IMR-90 (cell line): ENCODE measurements around the gene FAM209B. TPM values are rescaled to one million over a fixed set of nuclear protein-coding genes. Genes with fewer than 3 reads are reported as not detected.

Source experiments
- ATAC-seq: fragments of 200-7000 bp; cut with Tn5 transposase; 2 replicates; pipeline ENCODE4 v1.9.1; 2020; ENCODE audit warnings: low read depth, mild to moderate bottlenecking, moderate library complexity
- BruUV-seq: library from RNA; stranded (reverse); fragments of 400-500 nt; replicated peaks from 2 replicates; lab custom pipeline; 2021; lab: Mats Ljungman, UMichigan
- CTCF ChIA-PET: fragments of 300-600 bp; formaldehyde crosslinking; extraction: SDS; loops from one replicate; lab custom pipeline; 2021; ENCODE audit warnings: antibody characterized with exemption; lab: Yijun Ruan, JAX
- POLR2A ChIA-PET: fragments of 300-600 bp; sonication (Branson Sonifier 250); formaldehyde crosslinking; loops from one replicate; lab custom pipeline; 2022; ENCODE audit warnings: antibody characterized with exemption; ENCODE audit not compliant: unreplicated experiment; lab: Charles Lee
- DNase-seq: peaks from one replicate; pipeline ENCODE4 v3.0.0; 2013
- H2AFZ ChIP-seq: replicated peaks from 2 replicates; pipeline ENCODE3; 2013; ENCODE audit warnings: low read length, mild to moderate bottlenecking; ENCODE audit not compliant: poor library complexity
- H2AK5ac ChIP-seq: 2 replicates; pipeline ENCODE4 v1.6.1; 2013; ENCODE audit warnings: low read depth, low read length, inconsistent platforms
- H2AK9ac ChIP-seq: replicated peaks from 2 replicates; pipeline ENCODE3; 2013; ENCODE audit warnings: mild to moderate bottlenecking, low read depth, low read length, moderate library complexity; ENCODE audit not compliant: poor library complexity
- H2BK120ac ChIP-seq: 2 replicates; pipeline ENCODE4 v1.6.1; 2013; ENCODE audit warnings: low read depth, low read length, inconsistent platforms
- H2BK15ac ChIP-seq: 3 replicates; pipeline ENCODE4 v1.6.1; 2013; ENCODE audit warnings: low read depth, low read length, inconsistent platforms
- H2BK20ac ChIP-seq: 2 replicates; pipeline ENCODE4 v1.6.1; 2013; ENCODE audit warnings: low read depth, mild to moderate bottlenecking, inconsistent platforms, low read length, moderate library complexity
- H2BK5ac ChIP-seq: 2 replicates; pipeline ENCODE4 v1.6.1; 2013; ENCODE audit warnings: mild to moderate bottlenecking, low read depth, low read length, inconsistent platforms; ENCODE audit not compliant: poor library complexity, severe bottlenecking
- H3K14ac ChIP-seq: replicated peaks from 2 replicates; pipeline ENCODE4 v1.6.1; 2013; ENCODE audit warnings: low read depth, low read length, inconsistent platforms
- H3K18ac ChIP-seq: 2 replicates; pipeline ENCODE4 v1.6.1; 2013; ENCODE audit warnings: low read depth, low read length, control low read depth
- H3K23ac ChIP-seq: 2 replicates; pipeline ENCODE4 v1.6.1; 2013; ENCODE audit warnings: low read depth, low read length, inconsistent platforms
- H3K27ac ChIP-seq: 2 replicates; pipeline ENCODE4 v1.5.1; 2013; ENCODE audit warnings: mild to moderate bottlenecking, control low read depth, low read length; ENCODE audit not compliant: insufficient read depth
- H3K27me3 ChIP-seq: 2 replicates; pipeline ENCODE4 v1.6.1; 2013; ENCODE audit warnings: low read length; ENCODE audit not compliant: control insufficient read depth, insufficient read depth
- H3K36me3 ChIP-seq: 2 replicates; pipeline ENCODE4 v1.6.1; 2013; ENCODE audit warnings: low read length, mixed read lengths; ENCODE audit not compliant: control insufficient read depth, insufficient read depth
- H3K4ac ChIP-seq: 2 replicates; pipeline ENCODE4 v1.6.1; 2013; ENCODE audit warnings: low read depth, low read length, inconsistent platforms
- H3K4me1 ChIP-seq: 2 replicates; pipeline ENCODE4 v1.6.1; 2013; ENCODE audit warnings: low read length, mixed read lengths; ENCODE audit not compliant: control insufficient read depth, insufficient read depth
- H3K4me2 ChIP-seq: 2 replicates; pipeline ENCODE4 v1.6.1; 2013; ENCODE audit warnings: low read depth, mild to moderate bottlenecking, control low read depth, low read length, moderate library complexity
- H3K4me3 ChIP-seq: 2 replicates; pipeline ENCODE4 v1.5.1; 2013; ENCODE audit warnings: low read depth, mild to moderate bottlenecking, control low read depth, low read length, moderate library complexity; ENCODE audit not compliant: insufficient read depth
- H3K56ac ChIP-seq: 2 replicates; pipeline ENCODE4 v1.6.1; 2013; ENCODE audit warnings: low read length, inconsistent platforms; ENCODE audit not compliant: insufficient read depth; ENCODE audit errors: extremely low read depth
- H3K79me1 ChIP-seq, 2 experiments: 2 replicates each; pipeline ENCODE4 v1.6.1; 2013; ENCODE audit warnings: low read length in 2 of 2, inconsistent platforms in 1 of 2, low read depth in 1 of 2
- H3K9ac ChIP-seq: 2 replicates; pipeline ENCODE4 v1.6.1; 2013; ENCODE audit warnings: low read depth, low read length, control low read depth
- H3K9me1 ChIP-seq: 2 replicates; pipeline ENCODE4 v1.6.1; 2013; ENCODE audit warnings: low read length, inconsistent platforms; ENCODE audit not compliant: insufficient read depth
- H3K9me3 ChIP-seq: 2 replicates; pipeline ENCODE4 v1.6.1; 2013; ENCODE audit warnings: low read length; ENCODE audit not compliant: control insufficient read depth, insufficient read depth
- H4K20me1 ChIP-seq: 2 replicates; pipeline ENCODE4 v1.6.1; 2013; ENCODE audit warnings: low read length, inconsistent platforms; ENCODE audit not compliant: insufficient read depth
- H4K5ac ChIP-seq: 2 replicates; pipeline ENCODE4 v1.6.1; 2013; ENCODE audit warnings: mild to moderate bottlenecking, low read depth, low read length, control low read depth
- H4K8ac ChIP-seq, 2 experiments: 2 replicates each; pipeline ENCODE4 v1.6.1; 2013; ENCODE audit warnings: low read depth in 2 of 2, low read length in 2 of 2, control low read depth in 1 of 2, inconsistent platforms in 1 of 2
- H4K91ac ChIP-seq: 2 replicates; pipeline ENCODE4 v1.6.1; 2013; ENCODE audit warnings: low read depth, low read length, inconsistent platforms; ENCODE audit not compliant: insufficient read depth
- CHD1 ChIP-seq: IDR thresholded peaks from 2 replicates; pipeline ENCODE4 v1.6.1; 2012; ENCODE audit warnings: low read depth, low read length, improper control_type of control experiment
- MAFK ChIP-seq: IDR thresholded peaks from 2 replicates; pipeline ENCODE4 v1.6.1; 2012; ENCODE audit warnings: low read depth, low read length, improper control_type of control experiment
- MAZ ChIP-seq: IDR thresholded peaks from 2 replicates; pipeline ENCODE4 v1.6.1; 2012; ENCODE audit warnings: low read depth, mild to moderate bottlenecking, low read length, improper control_type of control experiment, moderate library complexity, borderline replicate concordance
- NFE2L2 ChIP-seq: fragments of 150-350 bp; IDR thresholded peaks from 2 replicates; pipeline ENCODE4 v1.6.1; 2016; ENCODE audit warnings: low read depth, mild to moderate bottlenecking, low read length
- SMC3 ChIP-seq: fragments of 150-350 bp; IDR thresholded peaks from 2 replicates; pipeline ENCODE4 v1.6.1; 2016; ENCODE audit warnings: low read depth, mild to moderate bottlenecking, antibody characterized with exemption, low read length, moderate library complexity
- WGBS, 2 experiments: methylation state at CpG; one replicate each; pipeline versions ENCODE4 v1.1.5 to v1.1.7; 2013; ENCODE audit warnings: missing lambda C conversion rate in 2 of 2; ENCODE audit not compliant: insufficient read length in 1 of 2; ENCODE audit errors: extremely low coverage in 2 of 2; 5-methylcytosine and 5-hydroxymethylcytosine counted together
- dilution Hi-C: fragments of 300-500 bp; cut with HindIII; formaldehyde crosslinking; loops from one replicate; pipeline ENCODE4 v1.14.3; 2018; ENCODE audit warnings: low sequenced_read_pairs; ENCODE audit not compliant: unreplicated experiment
- in situ Hi-C: fragments of 300-500 bp; cut with MboI; formaldehyde crosslinking; loops from 3 replicates; pipeline ENCODE4 v1.14.3; 2019; ENCODE audit warnings: low sequenced_read_pairs, inconsistent platforms, mixed read lengths
- intact Hi-C: fragments of 100-400 bp; cut with micrococcal nuclease; formaldehyde crosslinking; loops from 2 replicates; pipeline ENCODE4 v1.10.0; 2022
- polyA plus RNA-seq, 3 experiments: library from polyadenylated mRNA; depleted of rRNA; stranded (reverse); fragments of >200 nt; gene quantifications; 2 replicates each; pipeline ENCODE4 v1.2.3, GENCODE V29; 2012; ENCODE audit warnings: low replicate concordance in 1 of 3
- total RNA-seq: library from RNA; depleted of rRNA; stranded (reverse); fragments of >200 nt; gene quantifications from 2 replicates; pipeline ENCODE4 v1.2.3, GENCODE V29; 2012
- TF ChIP-seq, protein P1 (sequence below): fragments of 150-350 bp; IDR thresholded peaks from 2 replicates; pipeline ENCODE4 v1.6.1; 2016; ENCODE audit warnings: low read depth, mild to moderate bottlenecking, low read length, moderate library complexity, borderline replicate concordance
- TF ChIP-seq, protein P2 (sequence below): fragments of 150-350 bp; IDR thresholded peaks from 2 replicates; pipeline ENCODE4 v1.6.1; 2017; ENCODE audit warnings: mild to moderate bottlenecking, antibody characterized with exemption, low read length, low read depth
- TF ChIP-seq, protein P3 (sequence below): conservative IDR thresholded peaks from 2 replicates; pipeline ENCODE4 v1.5.1; 2012; ENCODE audit warnings: mild to moderate bottlenecking, low read depth, low read length, improper control_type of control experiment

The FAM209B gene
- total and polyA plus RNA-seq, 2 of the 4 experiments (the other 2 are of a cell fraction), result 0.24 TPM; not detected in 1

DNA sequence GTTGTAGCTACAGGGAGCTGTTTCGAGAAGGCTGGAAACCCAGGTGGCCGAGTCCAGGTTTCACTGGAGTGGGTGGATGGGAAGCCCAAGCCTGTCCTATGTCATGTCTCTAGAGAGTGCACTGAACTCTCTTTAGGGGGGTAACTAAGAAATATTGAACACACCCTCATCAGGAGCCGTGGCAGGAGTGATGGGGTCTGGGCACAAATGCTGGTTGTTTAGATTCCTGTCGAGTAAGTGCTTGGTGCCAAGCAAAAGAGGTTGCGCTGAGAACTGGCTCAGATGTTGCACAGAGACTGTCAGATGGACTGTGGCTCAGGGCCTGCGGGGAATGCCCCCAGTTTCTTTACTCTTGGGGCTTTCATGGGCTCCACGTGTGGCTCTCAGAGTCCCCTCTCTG is 15.8 kb upstream of the FAM209B start:
- no TSS peak for BruUV-seq

More for the DNA sequence above, 15.8 kb upstream of the FAM209B start:
- Histone ChIP-seq H3K18ac (no peak overlapping the region), H3K23ac (no peak overlapping the region), H4K8ac (no peak overlapping the region), H3K4me3 (no peak overlapping the region), H3K4me1 (peaks cover 2% of the 10 kb centered on the region; the same call in 1 of the 2 replicates), H4K91ac (no peak overlapping the region), H3K79me1 (peaks cover 0 to 5% of the 10 kb centered on the region in 2 experiments; a peak in 2 of 4 replicates), H3K56ac (no peak overlapping the region), H3K4me2 (no peak overlapping the region), H3K14ac (no peak overlapping the region), H2AK9ac (no peak overlapping the region), H3K27ac (no peak overlapping the region), H2BK120ac (no peak overlapping the region), H3K27me3 (no peaks in the 10 kb centered on the region), H2BK5ac (no peak overlapping the region), H3K9me3 (peaks cover 11% of the 10 kb centered on the region), H3K36me3 (peaks cover 50% of the 10 kb centered on the region), H3K9me1 (peaks cover 6% of the 10 kb centered on the region; the same call in 1 of the 2 replicates), H2AFZ (no peak overlapping the region), H3K9ac (no peak overlapping the region), H4K5ac (no peak overlapping the region), H2BK20ac (no peak overlapping the region), H4K20me1 (peaks cover 4% of the 10 kb centered on the region; the same call in 1 of the 2 replicates), H2BK15ac (no peak overlapping the region), H3K4ac (no peak overlapping the region), H2AK5ac (no peak overlapping the region)
- POLR2A ChIA-PET, result no interaction called here
- no peak for ATAC-seq
- no peak for TF ChIP-seq NFE2L2
- no peak for TF ChIP-seq MAZ
- no peak for TF ChIP-seq CHD1
- TF ChIP-seq, protein P1, sequence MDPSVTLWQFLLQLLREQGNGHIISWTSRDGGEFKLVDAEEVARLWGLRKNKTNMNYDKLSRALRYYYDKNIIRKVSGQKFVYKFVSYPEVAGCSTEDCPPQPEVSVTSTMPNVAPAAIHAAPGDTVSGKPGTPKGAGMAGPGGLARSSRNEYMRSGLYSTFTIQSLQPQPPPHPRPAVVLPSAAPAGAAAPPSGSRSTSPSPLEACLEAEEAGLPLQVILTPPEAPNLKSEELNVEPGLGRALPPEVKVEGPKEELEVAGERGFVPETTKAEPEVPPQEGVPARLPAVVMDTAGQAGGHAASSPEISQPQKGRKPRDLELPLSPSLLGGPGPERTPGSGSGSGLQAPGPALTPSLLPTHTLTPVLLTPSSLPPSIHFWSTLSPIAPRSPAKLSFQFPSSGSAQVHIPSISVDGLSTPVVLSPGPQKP, result no peak
- TF ChIP-seq, protein P2, sequence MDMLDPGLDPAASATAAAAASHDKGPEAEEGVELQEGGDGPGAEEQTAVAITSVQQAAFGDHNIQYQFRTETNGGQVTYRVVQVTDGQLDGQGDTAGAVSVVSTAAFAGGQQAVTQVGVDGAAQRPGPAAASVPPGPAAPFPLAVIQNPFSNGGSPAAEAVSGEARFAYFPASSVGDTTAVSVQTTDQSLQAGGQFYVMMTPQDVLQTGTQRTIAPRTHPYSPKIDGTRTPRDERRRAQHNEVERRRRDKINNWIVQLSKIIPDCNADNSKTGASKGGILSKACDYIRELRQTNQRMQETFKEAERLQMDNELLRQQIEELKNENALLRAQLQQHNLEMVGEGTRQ, result no peak
- TF ChIP-seq MAFK, result no peak
- TF ChIP-seq, protein P3, sequence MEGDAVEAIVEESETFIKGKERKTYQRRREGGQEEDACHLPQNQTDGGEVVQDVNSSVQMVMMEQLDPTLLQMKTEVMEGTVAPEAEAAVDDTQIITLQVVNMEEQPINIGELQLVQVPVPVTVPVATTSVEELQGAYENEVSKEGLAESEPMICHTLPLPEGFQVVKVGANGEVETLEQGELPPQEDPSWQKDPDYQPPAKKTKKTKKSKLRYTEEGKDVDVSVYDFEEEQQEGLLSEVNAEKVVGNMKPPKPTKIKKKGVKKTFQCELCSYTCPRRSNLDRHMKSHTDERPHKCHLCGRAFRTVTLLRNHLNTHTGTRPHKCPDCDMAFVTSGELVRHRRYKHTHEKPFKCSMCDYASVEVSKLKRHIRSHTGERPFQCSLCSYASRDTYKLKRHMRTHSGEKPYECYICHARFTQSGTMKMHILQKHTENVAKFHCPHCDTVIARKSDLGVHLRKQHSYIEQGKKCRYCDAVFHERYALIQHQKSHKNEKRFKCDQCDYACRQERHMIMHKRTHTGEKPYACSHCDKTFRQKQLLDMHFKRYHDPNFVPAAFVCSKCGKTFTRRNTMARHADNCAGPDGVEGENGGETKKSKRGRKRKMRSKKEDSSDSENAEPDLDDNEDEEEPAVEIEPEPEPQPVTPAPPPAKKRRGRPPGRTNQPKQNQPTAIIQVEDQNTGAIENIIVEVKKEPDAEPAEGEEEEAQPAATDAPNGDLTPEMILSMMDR, result no peak
- TF ChIP-seq SMC3, result no peak
- dilution Hi-C loops, result no loop called here
- no CpG with 5 or more reads among the region's 7 CpGs for WGBS, 2 experiments
- CTCF ChIA-PET, result no interaction called here
- intact Hi-C loops, result loop anchor here (2.0 kb wide), 1 partner anchor 116 kb away; no protein-coding TSS in a partner anchor
- DNase-seq, result no peak
- in situ Hi-C loops, result no loop called here
